ENCODE measurements around the gene ABCB6. TPM values are rescaled to one million over a fixed set of nuclear protein-coding genes. Genes with fewer than 3 reads are reported as not detected.
A peak's percentile ranks its signal among the peaks of the same experiment; 100 is the strongest.

Gene ABCB6
- total and polyA plus RNA-seq, 2 of the 8 experiments (the other 6 are each of a cell fraction or from before 2014, with no cell fraction given), result 44.9 to 50.6 TPM

DNA sequence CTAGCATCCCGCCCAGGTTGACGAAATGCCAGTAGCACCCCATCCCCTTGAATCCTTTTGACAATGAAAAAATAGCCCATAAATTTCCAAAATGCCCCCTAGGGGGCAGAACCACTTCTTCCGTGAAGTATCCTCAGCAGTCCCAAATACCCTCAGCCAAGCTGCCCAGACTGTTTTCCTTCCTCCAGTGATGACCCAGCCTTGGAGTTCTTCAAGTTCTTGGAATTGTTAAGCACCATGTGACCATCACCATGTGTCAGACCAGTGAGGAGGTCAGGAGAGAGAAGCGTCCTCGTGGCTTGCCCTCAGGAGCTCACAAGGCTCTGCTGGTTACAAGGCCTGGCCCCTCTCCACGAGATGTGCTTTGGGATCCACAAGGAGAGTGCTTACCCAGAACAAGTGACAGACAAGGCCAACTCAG is 47.5 kb downstream of the ABCB6 start:
- WGBS, 2 experiments (ENCODE audit: extremely low coverage in 1 of 2, insufficient coverage in 1 of 2, insufficient read length in 1 of 2, insufficient replicate concordance in 2 of 2, low coverage in 1 of 2, low lambda C conversion rate in 2 of 2, missing lambda C conversion rate in 1 of 2), result 63% methylated on average over 6 of the region's 6 CpGs; no CpG with 5 or more reads in 1 of the 2 experiments
- Histone ChIP-seq H2BK120ac (replicated peaks; ENCODE audit: low read depth, low read length) (no peak overlapping the region), H3K79me2 (ENCODE audit: control insufficient read depth in 1 of 2, insufficient read depth in 2 of 2, low read length in 2 of 2) (no peaks in the 10 kb centered on the region), H3K79me1 (ENCODE audit: low read depth, low read length) (no peaks in the 10 kb centered on the region), H2AFZ (ENCODE audit: low read length) (no peak overlapping the region), H4K20me1 (replicated peaks in 1 of 2; ENCODE audit: control insufficient read depth in 1 of 2, insufficient read depth in 2 of 2, low read length in 2 of 2) (peaks cover 0 to 1% of the 10 kb centered on the region in 2 experiments), H4K8ac (ENCODE audit: extremely low read depth, insufficient read depth, low read length) (no peak overlapping the region), H3K23ac (ENCODE audit: insufficient read length) (no peak overlapping the region), H4K91ac (replicated peaks; ENCODE audit: insufficient read length, low read length) (no peak overlapping the region), H2BK15ac (ENCODE audit: low read length) (no peak overlapping the region), H3K27ac (ENCODE audit: low read depth, low read length) (no peak overlapping the region), H3K14ac (ENCODE audit: insufficient read length) (no peak overlapping the region), H3K56ac (replicated peaks; ENCODE audit: insufficient read length, low read depth, low read length) (no peak overlapping the region), H3K36me3 (ENCODE audit: control insufficient read depth in 2 of 4, insufficient read depth in 4 of 4, low read length in 3 of 4) (peaks cover 0 to 7% (median 3%) of the 10 kb centered on the region in 4 experiments; a peak in 2 of 8 replicates), H2BK12ac (ENCODE audit: low read depth, low read length) (no peak overlapping the region), H3K4ac (replicated peaks; ENCODE audit: insufficient read length, low read depth, low read length) (no peak overlapping the region), H3K4me3 (ENCODE audit: extremely low read depth in 1 of 4, insufficient read depth in 2 of 4, low read depth in 3 of 4, low read length in 4 of 4) (no peak overlapping the region), H4K5ac (ENCODE audit: insufficient read length, low read depth, low read length) (no peak overlapping the region), H3K27me3 (replicated peaks in 1 of 4; ENCODE audit: control insufficient read depth in 3 of 4, extremely low read depth in 1 of 4, insufficient read depth in 3 of 4, low read length in 3 of 4) (no peaks in the 10 kb centered on the region), H3K23me2 (ENCODE audit: low read depth, low read length) (peaks cover 3% of the 10 kb centered on the region; the same call in 1 of the 2 replicates), H3K4me1 (replicated peaks in 1 of 4; ENCODE audit: control insufficient read depth in 3 of 4, insufficient read depth in 4 of 4, low read length in 3 of 4) (peaks cover 0 to 7% (median 2%) of the 10 kb centered on the region in 4 experiments; a peak in 2 of 7 replicates), H3K9ac (replicated peaks in 1 of 4; ENCODE audit: extremely low read depth in 1 of 4, low read depth in 3 of 4, low read length in 3 of 4) (no peak overlapping the region), H3K18ac (ENCODE audit: extremely low read depth, low read length) (no peak overlapping the region), H3K4me2 (ENCODE audit: insufficient read depth in 1 of 2, low read depth in 2 of 2, low read length in 2 of 2) (no peak overlapping the region), H2BK5ac (ENCODE audit: low read depth, low read length) (no peak overlapping the region), H2BK20ac (ENCODE audit: low read length) (no peak overlapping the region), H3K9me3 (ENCODE audit: insufficient read depth in 2 of 2, low read depth in 1 of 2, low read length in 1 of 2) (no peaks in the 10 kb centered on the region), H2AK5ac (ENCODE audit: low read depth, low read length) (no peak overlapping the region)
- CTCF ChIA-PET (ENCODE audit: partially characterized antibody), result interaction anchor here (0.6 to 8.3 kb wide), 27 partner anchors 9 to 319 kb away, joined by 3 to 71 read pairs (median 4); partner anchors contain the start of genes ANKZF1, ATG9A, NHEJ1 and ZFAND2B
- POLR2A ChIA-PET (ENCODE audit: partially characterized antibody), result interaction anchor here (1.6 to 2.5 kb wide), 3 partner anchors 35 to 48 kb away, joined by 6 to 7 read pairs (median 6); partner anchors contain the start of genes ABCB6 and ZFAND2B
- FAIRE-seq (peak; percentile 65), DNase-seq (ENCODE audit: low read depth in 1 of 2, low spot score in 2 of 2) (peak in 1 of 2 experiments; percentile 58)
- TF ChIP-seq CTBP2 (IDR thresholded peaks at IDR 0.05; ENCODE audit: borderline replicate concordance, insufficient read depth, insufficient read length, low read length), result no peak
- TF ChIP-seq RAD21 (IDR thresholded peaks at IDR 0.05 in 1 of 2, conservative IDR thresholded peaks at IDR 0.05 in 1 of 2; ENCODE audit: low read depth in 2 of 2, low read length in 2 of 2), result peak; percentile 47 to 57
- TF ChIP-seq, protein P1, sequence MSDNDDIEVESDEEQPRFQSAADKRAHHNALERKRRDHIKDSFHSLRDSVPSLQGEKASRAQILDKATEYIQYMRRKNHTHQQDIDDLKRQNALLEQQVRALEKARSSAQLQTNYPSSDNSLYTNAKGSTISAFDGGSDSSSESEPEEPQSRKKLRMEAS (IDR thresholded peaks at IDR 0.05), result 0 out of 2 replicates have a peak, but pooled peaks have one; percentile 31
- no peak for TF ChIP-seq TAF7 (optimal IDR thresholded peaks at IDR 0.05; ENCODE audit: borderline replicate concordance, low read depth, low read length)
- TF ChIP-seq, protein P2, sequence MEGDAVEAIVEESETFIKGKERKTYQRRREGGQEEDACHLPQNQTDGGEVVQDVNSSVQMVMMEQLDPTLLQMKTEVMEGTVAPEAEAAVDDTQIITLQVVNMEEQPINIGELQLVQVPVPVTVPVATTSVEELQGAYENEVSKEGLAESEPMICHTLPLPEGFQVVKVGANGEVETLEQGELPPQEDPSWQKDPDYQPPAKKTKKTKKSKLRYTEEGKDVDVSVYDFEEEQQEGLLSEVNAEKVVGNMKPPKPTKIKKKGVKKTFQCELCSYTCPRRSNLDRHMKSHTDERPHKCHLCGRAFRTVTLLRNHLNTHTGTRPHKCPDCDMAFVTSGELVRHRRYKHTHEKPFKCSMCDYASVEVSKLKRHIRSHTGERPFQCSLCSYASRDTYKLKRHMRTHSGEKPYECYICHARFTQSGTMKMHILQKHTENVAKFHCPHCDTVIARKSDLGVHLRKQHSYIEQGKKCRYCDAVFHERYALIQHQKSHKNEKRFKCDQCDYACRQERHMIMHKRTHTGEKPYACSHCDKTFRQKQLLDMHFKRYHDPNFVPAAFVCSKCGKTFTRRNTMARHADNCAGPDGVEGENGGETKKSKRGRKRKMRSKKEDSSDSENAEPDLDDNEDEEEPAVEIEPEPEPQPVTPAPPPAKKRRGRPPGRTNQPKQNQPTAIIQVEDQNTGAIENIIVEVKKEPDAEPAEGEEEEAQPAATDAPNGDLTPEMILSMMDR (IDR thresholded peaks at IDR 0.05; ENCODE audit: control extremely low read depth in 1 of 3, insufficient read depth in 1 of 3, low read depth in 1 of 3, low read length in 3 of 3), result peak; percentile 19 to 62 (median 58)
- TF ChIP-seq, protein P3, sequence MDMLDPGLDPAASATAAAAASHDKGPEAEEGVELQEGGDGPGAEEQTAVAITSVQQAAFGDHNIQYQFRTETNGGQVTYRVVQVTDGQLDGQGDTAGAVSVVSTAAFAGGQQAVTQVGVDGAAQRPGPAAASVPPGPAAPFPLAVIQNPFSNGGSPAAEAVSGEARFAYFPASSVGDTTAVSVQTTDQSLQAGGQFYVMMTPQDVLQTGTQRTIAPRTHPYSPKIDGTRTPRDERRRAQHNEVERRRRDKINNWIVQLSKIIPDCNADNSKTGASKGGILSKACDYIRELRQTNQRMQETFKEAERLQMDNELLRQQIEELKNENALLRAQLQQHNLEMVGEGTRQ (IDR thresholded peaks at IDR 0.05; ENCODE audit: low read length), result peak; percentile 21; the same call in 1 of the 2 replicates
- no peak for TF ChIP-seq KDM1A (IDR thresholded peaks at IDR 0.05; ENCODE audit: borderline replicate concordance, low read length)

Measured in H1 (cell line).